Vagina (tissue), 2 donors: ENCODE results near the gene GNG4. TPM values are rescaled to one million over a fixed set of nuclear protein-coding genes. Genes with fewer than 3 reads are reported as not detected.
"Not testable (repeated sequence)": the region's sequence is repeated elsewhere in the genome, so short reads cannot be mapped to it uniquely, and the experiment has no call there.

ENCODE experiments used
- DNase-seq, 2 donors: peaks; one replicate each; pipeline ENCODE4 v3.0.0-alpha.2; 2017; ENCODE audit errors: extremely low spot score in 2 of 2
- H3K27ac ChIP-seq: fragments of 200-600 bp; sonication (generic); one replicate; pipeline ENCODE4 v1.5.1; 2019
- H3K27me3 ChIP-seq: fragments of 200-600 bp; sonication (generic); one replicate; pipeline ENCODE4 v1.5.1; 2019
- H3K36me3 ChIP-seq, 2 donors: fragments of 200-600 bp; sonication (generic); one replicate each; pipeline ENCODE4 v1.5.1; 2017 to 2019
- H3K4me1 ChIP-seq: fragments of 200-600 bp; sonication (generic); one replicate; pipeline ENCODE4 v1.5.1; 2019
- H3K4me3 ChIP-seq, 2 donors: fragments of 200-600 bp; sonication (generic); 1 replicate in 1 of 2; 2 replicates in 1 of 2; pipeline ENCODE4 v1.5.1; 2016 to 2019
- H3K9me3 ChIP-seq: fragments of 200-600 bp; sonication (generic); one replicate; pipeline ENCODE4 v1.5.1; 2019
- POLR2A ChIP-seq, 2 donors: fragments of 450-650 bp; IDR thresholded peaks; one replicate each; pipeline ENCODE4 v1.6.1; 2017; ENCODE audit warnings: antibody characterized with exemption in 2 of 2, mild to moderate bottlenecking in 2 of 2, moderate library complexity in 2 of 2
- POLR2AphosphoS5 ChIP-seq, 2 donors: sonication (generic); formaldehyde crosslinking; IDR thresholded peaks; one replicate each; pipeline ENCODE4 v1.9.0; 2017; ENCODE audit warnings: antibody characterized with exemption in 2 of 2, mild to moderate bottlenecking in 2 of 2, low read depth in 1 of 2; ENCODE audit not compliant: insufficient read depth in 1 of 2
- intact Hi-C: fragments of 100-400 bp; cut with DNase I; formaldehyde crosslinking; loops from one replicate; pipeline ENCODE4 v1.15.1; 2023
- total RNA-seq: library from RNA; depleted of rRNA; stranded (reverse); fragments of >200 nt; gene quantifications from one replicate; pipeline ENCODE4 v1.2.3, GENCODE V29; 2016
- TF ChIP-seq, protein P1 (sequence below), 3 experiments: fragments of 450-650 bp in 2 of 3; fragments of 200-600 bp in 1 of 3; sonication (generic) in 1 of 3; IDR thresholded peaks; one replicate each; pipeline ENCODE4 v1.5.1; 2017 to 2019; ENCODE audit warnings: antibody characterized with exemption in 3 of 3, mild to moderate bottlenecking in 2 of 3, moderate library complexity in 2 of 3

GNG4 gene
- total RNA-seq, 1 donor from 2014 or later: 6.6 TPM

DNA sequence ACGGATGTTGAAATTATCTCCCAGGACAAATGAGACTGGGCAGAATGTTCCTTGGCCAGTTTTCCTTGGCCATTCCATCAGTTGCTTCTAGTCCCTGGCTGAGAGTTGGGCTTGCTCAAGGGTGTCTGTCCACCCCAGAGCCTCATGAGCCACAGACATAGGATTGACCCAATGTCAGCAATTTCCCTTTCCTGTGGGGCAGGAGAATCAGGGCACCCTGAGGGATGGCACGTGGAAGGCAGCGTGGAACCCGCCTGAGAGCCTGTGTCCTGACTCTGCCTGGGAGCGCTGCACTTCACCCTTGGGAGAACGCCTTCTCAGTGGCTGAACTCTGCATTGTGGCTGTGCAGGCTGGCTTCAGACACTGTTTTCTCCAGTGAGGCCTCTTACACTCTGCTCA is 74.0 kb downstream of the GNG4 start:
- TF ChIP-seq POLR2A (IDR thresholded peaks at IDR 0.05) (no peak), POLR2AphosphoS5 (IDR thresholded peaks at IDR 0.05; ENCODE audit: insufficient read depth in 1 of 2, low read depth in 1 of 2) (no peak)
- TF ChIP-seq, protein P1, sequence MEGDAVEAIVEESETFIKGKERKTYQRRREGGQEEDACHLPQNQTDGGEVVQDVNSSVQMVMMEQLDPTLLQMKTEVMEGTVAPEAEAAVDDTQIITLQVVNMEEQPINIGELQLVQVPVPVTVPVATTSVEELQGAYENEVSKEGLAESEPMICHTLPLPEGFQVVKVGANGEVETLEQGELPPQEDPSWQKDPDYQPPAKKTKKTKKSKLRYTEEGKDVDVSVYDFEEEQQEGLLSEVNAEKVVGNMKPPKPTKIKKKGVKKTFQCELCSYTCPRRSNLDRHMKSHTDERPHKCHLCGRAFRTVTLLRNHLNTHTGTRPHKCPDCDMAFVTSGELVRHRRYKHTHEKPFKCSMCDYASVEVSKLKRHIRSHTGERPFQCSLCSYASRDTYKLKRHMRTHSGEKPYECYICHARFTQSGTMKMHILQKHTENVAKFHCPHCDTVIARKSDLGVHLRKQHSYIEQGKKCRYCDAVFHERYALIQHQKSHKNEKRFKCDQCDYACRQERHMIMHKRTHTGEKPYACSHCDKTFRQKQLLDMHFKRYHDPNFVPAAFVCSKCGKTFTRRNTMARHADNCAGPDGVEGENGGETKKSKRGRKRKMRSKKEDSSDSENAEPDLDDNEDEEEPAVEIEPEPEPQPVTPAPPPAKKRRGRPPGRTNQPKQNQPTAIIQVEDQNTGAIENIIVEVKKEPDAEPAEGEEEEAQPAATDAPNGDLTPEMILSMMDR (IDR thresholded peaks at IDR 0.05): no peak
- DNase-seq: no peak
- H3K27ac ChIP-seq: no peak overlapping the region
- intact Hi-C loops: no loop called here
- H3K27me3 ChIP-seq: no peaks in the 10 kb centered on the region
- no peak overlapping the region for H3K4me3 ChIP-seq
- no peaks in the 10 kb centered on the region for H3K4me1 ChIP-seq
- H3K9me3 ChIP-seq: no peaks in the 10 kb centered on the region
- H3K36me3 ChIP-seq: no peaks in the 10 kb centered on the region

DNA sequence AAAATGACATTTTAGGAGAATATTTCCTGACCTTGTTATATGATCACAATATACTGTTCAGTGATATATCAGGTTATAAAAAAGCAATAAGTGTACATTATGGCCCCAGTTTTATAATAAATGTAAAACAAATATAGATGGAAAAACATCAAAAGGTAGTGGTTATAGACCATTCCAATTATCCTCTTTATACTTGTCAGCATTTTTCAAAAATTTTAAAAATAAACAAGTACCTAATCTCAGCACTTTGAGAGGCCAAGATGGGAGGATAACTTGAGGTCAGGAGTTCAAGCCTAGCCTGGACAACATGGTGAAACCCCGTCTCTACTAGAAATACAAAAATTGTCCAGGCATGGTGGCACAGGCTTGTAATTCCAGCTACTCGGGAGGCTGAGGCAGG is 75.7 kb downstream of the GNG4 start:
- no peak overlapping the region for H3K27ac ChIP-seq
- H3K4me1 ChIP-seq: no peaks in the 10 kb centered on the region
- no peak for DNase-seq
- H3K36me3 ChIP-seq: no peaks in the 10 kb centered on the region
- H3K27me3 ChIP-seq: no peaks in the 10 kb centered on the region
- intact Hi-C loops: no loop called here
- TF ChIP-seq, protein P1 (IDR thresholded peaks at IDR 0.05): no peak
- no peak overlapping the region for H3K4me3 ChIP-seq
- no peaks in the 10 kb centered on the region for H3K9me3 ChIP-seq

DNA sequence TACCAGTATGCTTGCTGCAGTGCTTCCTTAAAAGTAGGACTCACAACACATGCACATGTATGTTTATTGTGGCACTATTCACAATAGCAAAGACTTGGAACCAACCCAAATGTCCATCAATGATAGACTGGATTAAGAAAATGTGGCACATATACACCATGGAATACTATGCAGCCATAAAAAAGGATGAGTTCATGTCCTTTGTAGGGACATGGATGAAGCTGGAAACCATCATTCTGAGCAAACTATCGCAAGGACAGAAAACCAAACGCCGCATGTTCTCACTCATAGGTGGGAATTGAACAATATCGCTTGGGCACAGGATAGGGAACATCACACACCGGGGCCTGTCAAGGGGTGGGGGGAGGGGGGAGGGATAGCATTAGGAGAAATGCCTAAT is 76.6 kb downstream of the GNG4 start:
- DNase-seq, intact Hi-C loops, H3K27me3 ChIP-seq, H3K36me3 ChIP-seq, H3K4me3 ChIP-seq, H3K9me3 ChIP-seq, H3K4me1 ChIP-seq, H3K27ac ChIP-seq: not testable (repeated sequence)

DNA sequence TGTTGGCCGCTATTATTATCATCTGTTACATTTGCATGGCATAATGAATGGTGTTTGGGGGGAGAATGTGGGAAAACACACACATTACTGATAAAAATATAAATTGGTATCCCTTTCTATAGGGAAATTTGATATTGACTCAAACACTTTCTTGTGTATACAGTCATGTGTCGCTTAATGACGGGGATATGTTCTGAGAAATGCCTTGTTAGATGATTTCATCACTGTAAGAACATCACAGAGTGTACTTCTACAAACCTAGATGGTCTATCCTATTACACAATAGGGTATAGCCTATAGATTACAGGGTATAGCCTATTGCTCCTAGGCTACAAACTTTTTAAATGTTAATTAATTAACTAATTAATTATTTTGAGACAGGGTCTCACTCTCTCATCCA is 78.1 kb downstream of the GNG4 start:
- Histone ChIP-seq H3K27ac (no peak overlapping the region), H3K4me1 (no peaks in the 10 kb centered on the region), H3K4me3 (no peak overlapping the region), H3K9me3 (no peaks in the 10 kb centered on the region), H3K27me3 (no peaks in the 10 kb centered on the region), H3K36me3 (no peaks in the 10 kb centered on the region)
- DNase-seq: no peak
- intact Hi-C loops: no loop called here
- TF ChIP-seq, protein P1 (IDR thresholded peaks at IDR 0.05): no peak
- no peak for TF ChIP-seq POLR2AphosphoS5 (IDR thresholded peaks at IDR 0.05; ENCODE audit: insufficient read depth in 1 of 2, low read depth in 1 of 2)
- no peak for TF ChIP-seq POLR2A (IDR thresholded peaks at IDR 0.05)

DNA sequence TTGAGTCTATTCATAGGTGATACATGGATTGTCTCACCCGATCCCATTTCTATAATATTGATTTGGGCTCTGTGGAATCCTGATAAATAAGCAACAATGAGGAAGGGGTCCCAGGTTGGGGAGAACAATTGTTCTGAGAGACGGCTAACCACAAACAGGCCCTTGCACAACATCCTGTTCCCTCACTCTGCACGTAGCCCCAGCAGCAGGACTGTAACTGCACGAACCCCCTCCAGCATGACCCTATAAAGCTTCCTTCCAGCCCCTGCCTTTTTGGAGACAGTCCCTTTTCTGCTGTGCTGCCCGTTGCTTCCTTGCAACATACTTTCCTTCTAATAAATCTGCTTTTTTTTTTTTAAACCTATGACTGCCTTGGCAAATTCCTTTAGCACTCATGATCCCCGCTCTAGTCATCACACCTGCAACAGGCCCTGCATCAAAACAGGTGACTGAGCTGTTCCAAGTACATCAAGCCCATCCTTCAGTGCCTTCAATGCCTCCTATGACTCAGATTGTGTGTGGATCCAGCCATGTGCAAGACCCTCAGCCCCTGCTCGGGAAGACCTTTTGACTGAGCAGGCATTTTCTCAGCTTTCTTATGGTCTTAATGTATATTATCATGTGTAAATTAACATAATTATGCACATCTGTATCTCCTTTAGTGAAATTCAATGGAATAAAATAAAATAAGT is 81.6 kb downstream of the GNG4 start:
- Histone ChIP-seq H3K27ac (no peak overlapping the region), H3K36me3 (no peaks in the 10 kb centered on the region), H3K9me3 (no peaks in the 10 kb centered on the region), H3K27me3 (no peaks in the 10 kb centered on the region), H3K4me1 (no peaks in the 10 kb centered on the region), H3K4me3 (no peak overlapping the region)
- intact Hi-C loops: no loop called here
- TF ChIP-seq, protein P1 (IDR thresholded peaks at IDR 0.05): no peak
- TF ChIP-seq POLR2AphosphoS5 (IDR thresholded peaks at IDR 0.05; ENCODE audit: insufficient read depth in 1 of 2, low read depth in 1 of 2) (no peak), POLR2A (IDR thresholded peaks at IDR 0.05) (no peak)
- no peak for DNase-seq
